Central memory CD4-positive, alpha-beta T cell (primary cell): ENCODE measurements around the gene PLEKHA8.

Experiments used
- DNase-seq: peaks from one replicate; pipeline ENCODE4 v3.0.0; 2022
- total RNA-seq, 3 experiments: gene quantifications; one replicate each; lab custom pipeline; 2026; lab: John Stamatoyannopoulos, UW

Gene PLEKHA8, protein sequence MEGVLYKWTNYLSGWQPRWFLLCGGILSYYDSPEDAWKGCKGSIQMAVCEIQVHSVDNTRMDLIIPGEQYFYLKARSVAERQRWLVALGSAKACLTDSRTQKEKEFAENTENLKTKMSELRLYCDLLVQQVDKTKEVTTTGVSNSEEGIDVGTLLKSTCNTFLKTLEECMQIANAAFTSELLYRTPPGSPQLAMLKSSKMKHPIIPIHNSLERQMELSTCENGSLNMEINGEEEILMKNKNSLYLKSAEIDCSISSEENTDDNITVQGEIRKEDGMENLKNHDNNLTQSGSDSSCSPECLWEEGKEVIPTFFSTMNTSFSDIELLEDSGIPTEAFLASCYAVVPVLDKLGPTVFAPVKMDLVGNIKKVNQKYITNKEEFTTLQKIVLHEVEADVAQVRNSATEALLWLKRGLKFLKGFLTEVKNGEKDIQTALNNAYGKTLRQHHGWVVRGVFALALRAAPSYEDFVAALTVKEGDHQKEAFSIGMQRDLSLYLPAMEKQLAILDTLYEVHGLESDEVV
- total RNA-seq: 16.2 to 34.1 (median 18.9) reads per million in 3 experiments

DNA sequence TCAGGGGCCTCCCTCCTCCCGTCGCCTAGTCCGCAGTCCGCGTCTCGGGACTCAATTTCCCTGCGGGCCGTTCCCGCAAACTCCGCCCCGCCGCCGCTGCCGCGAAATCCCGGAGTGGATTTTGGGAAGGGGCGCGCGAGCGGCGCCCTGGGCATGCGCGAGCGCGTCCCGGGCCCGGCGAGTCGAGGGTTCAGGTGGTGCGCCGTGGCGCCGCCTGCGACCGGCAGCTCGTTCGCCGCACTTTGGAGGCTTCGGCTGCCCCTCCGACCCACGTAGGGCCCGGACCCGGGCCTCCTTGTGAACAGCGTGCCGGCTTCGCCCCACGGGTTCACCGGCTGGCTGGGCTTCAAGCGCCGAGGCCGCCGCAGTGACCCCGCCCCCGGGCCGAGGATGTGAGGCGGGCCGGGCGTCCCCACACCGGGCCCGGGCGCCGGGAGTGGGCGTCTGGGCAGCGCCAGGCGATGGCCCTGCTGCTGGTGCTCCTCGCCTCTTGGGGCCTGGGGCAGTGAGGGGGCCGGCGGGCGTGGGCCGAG lies at the start of gene PLEKHA8:
PLEKHA8 (plus strand) TSS at position 197 of the 533 bp plus-strand sequence. CDS start 351 bp downstream, outside the sequence.
- peak; percentile 84 for DNase-seq

DNA sequence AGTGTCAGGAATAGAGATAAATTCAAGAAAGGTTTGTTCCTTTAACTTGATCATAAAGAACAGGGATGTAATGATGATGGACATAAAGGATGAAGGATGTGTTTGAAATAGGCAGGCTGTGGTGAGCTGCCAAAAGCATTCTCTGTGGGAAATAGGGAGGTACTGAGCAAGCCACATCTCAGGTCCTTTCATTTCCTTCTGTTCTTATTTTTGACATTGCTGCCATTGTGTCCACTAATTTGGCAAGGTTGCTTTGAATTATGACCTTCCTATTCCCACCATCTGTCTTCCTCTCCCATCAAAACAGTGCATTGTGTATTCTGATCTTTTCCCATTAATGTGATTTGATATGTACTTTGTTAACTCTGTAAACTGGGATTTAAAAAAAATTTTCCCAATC lies 48.1 kb upstream of the PLEKHA8 start:
- DNase-seq: no peak

DNA sequence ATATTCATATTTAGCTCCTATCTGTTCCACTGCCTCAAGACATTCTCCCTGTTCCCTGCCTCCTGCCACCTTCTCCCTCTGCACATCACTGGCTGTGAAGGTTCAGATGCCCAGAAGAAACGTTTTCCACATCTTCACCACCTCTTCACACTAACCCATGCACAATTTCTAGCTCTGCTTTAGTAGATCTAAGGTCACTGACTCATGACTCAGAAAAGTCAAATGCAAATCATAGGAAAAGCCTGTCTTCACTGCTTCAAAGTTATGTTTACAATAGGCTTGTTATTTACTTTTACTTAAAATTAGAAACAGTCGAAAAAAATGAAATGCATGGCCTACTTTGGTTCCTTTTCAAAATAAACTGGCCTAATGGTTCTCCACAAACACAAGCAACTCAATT lies 41.1 kb upstream of the PLEKHA8 start:
- no peak for DNase-seq

DNA sequence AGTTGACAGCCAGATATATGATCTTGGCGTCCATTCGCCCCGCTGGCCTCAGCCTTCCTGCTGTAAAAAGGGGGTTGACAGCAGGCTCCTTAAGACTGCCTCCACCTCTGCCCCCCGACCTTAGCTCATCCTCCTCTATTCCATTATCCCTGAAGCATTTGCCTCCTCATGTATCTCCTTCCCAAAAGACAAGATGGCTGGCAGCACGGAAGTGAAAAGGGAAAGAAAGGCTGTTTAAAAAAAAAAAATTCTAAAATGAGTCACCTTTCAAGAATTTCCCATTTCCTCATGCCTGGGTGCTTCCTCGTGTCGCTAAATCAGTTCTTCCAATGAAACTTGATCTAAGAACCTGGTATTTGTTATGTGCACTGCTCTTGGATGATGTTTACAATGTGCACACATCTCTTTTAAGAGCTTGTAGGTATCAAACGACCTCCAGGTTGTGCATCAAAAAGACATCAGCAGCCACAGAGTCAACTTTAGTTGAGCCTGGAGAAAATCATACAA lies 40.3 kb upstream of the PLEKHA8 start:
- DNase-seq: no peak

DNA sequence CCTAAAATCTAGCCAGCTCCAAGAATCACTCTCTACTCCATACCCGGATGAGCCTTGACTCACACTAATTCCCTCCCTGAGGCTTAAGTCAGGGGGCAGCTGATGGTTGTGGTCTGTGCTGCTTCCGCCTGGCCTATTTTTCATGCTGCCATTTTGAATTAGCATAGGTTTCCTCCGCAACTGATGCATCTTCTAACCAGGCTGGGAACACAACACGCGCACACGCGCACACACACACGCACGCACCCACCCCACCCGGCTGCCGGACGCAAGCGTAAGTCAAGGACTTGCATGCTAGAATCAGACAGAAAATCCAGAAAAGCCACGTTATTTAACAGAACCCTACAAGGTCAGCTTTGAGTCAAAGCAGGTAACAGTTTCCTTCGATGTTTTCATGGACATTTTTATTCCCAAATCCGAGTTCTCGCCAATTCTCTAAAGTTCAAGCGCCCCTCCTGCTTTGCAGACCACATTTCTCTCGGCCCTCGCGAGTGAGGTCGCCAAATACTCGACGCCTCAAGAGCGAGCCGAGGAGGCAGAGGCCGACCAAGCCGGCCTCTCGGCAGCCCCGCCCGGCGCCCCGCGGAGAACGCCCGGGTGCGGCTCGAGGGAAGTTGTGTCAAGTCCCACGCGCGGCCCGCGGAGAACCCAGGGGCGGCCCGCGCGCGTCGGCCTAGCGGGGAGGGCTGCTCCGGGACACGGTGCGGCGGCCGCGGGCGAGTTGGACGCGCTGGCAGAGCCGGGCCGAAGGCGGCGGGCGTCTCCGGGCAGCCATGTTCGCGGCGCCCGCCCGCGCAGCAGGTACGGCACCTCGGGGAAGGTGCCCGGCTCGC lies 39.6 kb upstream of the PLEKHA8 start:
- no peak for DNase-seq

DNA sequence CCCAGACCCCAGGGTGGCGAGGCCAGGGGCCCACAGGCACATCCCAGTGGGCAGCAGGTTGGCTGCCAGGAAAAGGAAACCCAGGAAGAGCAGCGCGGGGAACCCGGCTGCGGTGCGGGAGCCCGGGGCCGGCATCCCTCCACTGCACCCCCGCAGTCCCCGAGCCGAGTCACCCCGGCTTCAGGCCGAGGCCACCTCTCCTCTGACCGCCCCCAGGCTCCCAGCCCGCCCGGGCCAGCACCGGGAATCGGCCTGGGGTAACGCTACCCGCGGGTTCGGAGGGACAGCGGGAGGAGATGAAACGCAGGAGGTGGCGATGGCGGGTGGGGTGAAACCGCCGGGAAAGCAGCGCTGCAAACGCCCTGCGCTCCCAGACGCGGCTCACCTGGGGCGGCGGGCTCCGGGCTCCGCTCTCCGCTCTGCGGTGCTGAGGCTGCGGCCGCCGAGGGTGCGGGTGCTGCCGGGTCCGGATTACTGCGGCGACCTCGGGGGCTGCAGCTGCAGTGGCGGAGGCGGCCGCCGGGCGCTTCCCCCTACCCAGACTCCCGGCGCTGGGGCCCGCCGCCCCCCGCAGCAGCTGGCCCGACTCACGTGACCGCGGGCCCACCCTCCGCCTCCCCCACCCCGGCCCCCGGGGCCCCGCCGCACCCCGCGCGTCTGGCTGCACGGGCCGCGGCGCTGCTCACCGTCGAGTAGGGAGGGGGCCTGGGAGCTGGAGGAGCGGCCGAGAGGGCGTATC lies 38.8 kb upstream of the PLEKHA8 start, which contains the start of gene SCRN1:
SCRN1 (minus strand) TSS at position 545 of the 739 bp plus-strand sequence. CDS start 20,734 bp downstream, outside the sequence.
- DNase-seq: no peak

DNA sequence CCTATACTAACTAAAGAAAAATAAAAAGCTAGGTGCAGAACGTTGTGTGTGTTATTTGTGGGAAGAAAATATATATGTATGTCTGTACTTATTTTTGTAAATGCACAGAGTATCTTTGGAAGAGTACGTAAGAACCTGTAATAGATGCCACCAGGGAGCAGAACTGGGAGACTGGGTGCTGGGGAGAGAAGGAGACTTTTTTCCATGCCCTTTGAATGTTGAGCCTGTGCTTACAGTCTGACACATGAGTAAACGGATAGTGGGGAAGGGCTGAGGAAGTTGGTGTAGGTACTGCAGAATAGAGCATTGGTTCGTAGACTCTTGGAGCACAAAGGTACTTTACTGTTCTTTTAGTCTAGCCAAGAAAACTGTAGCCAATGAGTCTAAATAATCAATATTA lies 37.3 kb upstream of the PLEKHA8 start:
- DNase-seq: no peak

DNA sequence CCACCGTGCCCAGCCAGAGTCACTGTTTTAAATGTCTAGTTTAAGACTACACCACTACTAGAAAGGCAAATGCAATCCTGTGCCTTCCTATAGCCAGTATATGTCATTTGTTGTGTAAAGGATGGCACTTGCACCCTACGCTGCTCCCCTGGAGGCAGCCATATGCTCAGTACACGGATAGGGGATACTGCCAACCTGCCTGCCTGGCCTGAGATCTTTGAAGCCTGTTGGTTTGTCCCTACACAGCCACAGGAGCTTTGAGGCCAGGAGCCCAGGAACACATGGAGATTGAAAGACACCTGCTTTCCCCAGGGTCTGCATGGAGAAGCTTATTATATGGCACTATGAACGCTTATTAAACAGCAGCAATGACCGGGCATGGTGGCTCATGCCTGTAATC lies 36.3 kb upstream of the PLEKHA8 start:
- DNase-seq: no peak

DNA sequence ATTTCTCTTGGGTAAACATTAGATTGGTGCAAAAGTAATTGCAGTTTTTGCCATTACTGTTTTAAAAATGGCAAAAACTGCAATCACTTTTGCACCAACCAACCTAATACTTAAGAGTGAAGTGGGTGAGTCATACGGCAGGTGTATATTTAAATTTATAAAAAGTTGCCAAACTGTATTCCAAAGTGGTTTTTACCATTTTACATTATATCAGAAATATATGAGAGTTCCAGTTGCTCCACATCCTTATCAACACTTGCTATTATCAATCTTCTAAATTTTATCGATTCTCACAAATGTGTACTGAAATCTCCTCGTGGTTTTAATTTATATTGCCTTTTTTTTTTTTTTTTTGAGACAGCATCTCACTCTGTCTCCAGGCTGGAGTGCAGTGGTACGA lies 35.1 kb upstream of the PLEKHA8 start:
- no peak for DNase-seq

DNA sequence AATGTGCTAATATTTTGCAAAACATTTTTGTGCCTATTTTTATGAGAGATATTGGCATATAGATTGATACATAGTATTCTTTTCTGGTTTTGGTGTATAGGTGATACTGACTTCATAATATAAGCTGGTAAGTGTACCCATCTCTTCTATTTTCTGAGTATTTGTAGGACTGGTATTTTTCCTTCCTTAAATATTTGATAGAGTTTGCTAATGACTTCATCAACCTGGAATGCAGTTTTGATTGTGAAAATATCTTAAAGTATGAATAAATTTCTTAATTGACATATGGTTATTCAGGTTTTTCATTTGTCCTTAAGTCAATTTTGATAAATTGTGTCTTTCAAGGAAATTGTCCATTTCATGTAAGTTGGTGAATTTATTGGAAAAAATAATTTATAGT lies 32.6 kb upstream of the PLEKHA8 start:
- DNase-seq: no peak

DNA sequence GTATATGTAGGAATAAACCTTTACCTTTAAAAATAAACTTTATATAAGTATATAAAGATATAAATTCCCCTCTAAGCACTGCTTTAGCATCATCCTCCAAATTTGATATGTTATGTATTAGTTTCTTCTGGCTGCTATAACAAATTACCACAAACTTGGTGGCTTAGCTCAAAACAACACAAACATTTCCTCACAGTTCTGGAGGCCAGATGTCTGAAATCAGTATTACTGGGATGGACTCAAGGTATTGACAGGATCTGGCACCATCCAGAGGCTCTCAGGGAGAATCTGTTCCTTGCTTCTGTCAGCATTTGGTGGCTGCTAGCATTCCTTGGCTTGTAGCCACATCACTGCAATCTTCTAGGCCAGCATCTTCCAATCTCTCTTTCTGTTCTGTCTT lies 31.9 kb upstream of the PLEKHA8 start:
- DNase-seq: no peak

DNA sequence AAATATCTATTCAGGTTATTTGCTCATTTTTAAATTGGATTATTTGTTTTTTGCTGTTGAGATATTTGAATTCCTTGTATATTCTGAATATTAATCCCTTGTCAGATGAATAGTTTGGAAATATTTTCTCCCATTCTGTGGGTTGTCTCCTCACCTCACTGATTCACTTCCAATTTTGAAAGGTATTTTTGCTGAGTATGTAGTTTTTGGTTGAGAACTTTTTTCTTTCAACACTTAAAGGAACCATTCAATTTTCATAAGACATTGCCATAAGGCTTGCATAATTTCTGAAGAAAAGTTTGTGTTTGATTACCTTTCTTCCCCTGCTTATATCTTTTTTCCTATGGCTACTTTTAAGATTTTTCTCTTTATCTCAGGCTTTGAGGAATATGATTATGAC lies 29.7 kb upstream of the PLEKHA8 start:
- no peak for DNase-seq

DNA sequence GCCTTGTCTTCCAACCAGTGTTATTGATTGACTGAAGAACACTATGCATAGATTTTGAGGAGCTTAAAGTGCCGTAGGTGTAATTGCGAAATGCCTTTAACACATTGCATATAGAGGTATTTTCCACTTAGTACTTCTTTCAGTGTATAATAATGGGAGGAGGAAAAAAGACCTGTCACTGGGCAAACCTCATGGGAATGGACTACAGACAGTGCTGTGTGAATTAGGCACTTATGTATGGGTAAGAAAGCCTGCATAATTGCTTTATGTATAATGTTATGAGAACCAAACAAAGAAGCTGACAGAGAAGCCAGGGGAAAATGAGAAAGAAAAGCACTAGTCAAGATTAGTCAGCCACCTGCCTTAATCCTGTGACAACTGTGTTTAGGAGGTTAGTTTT lies 26.2 kb upstream of the PLEKHA8 start:
- no peak for DNase-seq

DNA sequence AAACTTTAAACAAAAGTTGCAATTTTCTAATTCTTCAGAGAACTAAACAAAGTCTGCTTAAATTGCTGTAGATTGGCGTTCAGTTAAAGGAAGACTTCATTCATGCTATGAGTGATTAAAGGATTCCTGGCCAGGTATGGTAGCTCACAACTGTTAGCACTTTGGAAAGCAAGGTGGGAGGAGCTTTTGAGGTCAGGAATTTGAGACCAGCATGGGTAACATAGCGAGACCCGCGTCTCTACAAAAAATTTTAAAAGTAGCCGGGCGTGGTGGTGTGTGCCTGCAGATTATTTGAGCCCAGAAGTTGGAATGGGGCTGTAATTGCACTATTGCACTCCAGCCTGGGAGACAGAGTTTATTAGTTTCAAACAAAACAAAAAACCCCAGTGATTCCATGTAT lies 25.1 kb upstream of the PLEKHA8 start:
- DNase-seq: no peak

DNA sequence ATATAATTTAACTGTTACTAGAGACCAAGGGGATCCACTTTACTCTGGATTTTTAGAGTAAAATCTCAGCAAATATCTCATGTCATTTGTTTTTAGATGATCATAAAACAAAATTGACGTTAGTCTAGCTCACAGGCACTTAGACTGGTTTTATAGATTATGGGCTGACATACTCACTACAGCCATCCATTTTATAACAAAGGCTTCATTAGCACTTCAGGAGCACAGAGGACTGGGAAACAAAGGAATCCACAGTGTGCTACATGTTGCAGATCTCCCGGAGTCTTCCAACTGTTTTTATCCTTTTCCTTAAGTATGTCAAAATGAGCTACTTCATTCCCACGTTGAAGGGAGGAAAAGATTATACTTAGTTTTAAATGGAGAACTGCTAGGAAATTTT lies 22.7 kb upstream of the PLEKHA8 start:
- no peak for DNase-seq

DNA sequence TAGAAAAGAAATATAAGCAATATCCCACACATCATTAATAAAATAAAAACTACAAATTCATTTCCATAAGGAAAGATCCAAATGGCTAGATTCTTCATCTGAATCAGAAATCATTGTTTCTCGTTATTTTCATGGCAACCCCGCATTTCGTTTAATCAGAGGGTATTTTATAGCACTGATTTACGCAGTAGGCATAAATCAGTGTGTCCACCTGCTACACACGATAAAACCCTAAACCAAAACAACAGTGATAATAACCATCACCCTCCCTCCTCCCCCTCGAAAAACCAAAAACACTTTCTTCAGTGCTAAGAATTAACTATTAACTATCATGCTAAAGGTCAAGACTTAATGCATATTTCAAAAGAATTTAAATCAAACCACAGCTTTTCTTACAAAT lies 18.2 kb upstream of the PLEKHA8 start:
- no peak for DNase-seq

DNA sequence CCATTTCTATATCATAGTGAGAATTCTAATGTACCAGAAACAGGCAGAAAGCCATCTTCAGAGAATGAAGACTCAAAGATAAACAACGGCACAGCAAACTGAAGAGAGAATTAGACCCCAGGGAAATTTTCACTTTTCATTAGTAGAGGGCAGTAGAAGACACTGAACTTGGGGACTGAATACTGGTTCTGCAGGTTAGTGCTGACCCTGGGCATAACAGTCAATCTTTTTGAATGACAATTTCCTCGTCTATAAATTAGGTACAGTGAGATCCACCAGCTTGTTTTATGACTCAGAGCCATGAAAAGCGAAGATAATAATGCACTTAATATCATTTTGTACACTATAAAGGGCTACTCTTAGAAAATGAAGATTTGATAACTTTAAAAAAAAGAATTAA lies 15.5 kb upstream of the PLEKHA8 start:
- DNase-seq: no peak

DNA sequence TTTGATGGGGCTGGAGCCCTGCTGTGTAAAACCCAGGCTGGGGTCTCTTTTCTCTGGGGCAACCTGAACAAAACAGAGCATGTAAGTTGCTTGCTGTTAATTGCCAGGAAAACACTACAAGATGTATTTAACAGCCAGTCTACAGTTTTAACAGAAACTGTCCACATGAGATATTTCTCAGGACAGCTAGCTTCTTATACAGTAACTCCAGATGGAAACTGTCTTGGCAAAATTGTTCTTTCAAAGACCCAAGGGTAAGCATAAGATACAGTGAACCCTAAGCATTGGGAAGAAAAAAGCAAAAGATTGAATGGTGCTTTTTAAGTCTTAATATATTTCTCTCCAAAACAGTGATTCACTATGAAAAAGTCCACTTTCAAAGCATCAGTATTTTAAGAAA lies 9.8 kb upstream of the PLEKHA8 start:
- DNase-seq: no peak

DNA sequence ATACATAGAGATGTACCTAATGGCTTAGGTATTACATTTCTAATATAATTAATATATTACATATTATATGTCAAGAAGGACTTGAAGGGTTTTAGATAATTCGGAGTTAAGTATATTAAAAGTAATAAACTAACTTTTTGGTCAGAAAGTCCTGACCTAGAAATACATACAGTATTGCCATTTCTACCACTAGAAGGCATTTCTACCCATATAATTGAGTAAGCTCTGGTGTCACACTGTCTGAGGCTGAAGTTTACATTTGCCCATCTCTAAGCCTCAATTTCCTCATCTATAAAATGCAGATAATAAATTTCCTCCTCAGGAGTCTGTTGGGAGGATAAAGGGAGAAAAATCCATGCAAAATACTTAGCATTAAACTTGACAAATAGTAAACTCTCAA lies 8.8 kb upstream of the PLEKHA8 start:
- DNase-seq: no peak

DNA sequence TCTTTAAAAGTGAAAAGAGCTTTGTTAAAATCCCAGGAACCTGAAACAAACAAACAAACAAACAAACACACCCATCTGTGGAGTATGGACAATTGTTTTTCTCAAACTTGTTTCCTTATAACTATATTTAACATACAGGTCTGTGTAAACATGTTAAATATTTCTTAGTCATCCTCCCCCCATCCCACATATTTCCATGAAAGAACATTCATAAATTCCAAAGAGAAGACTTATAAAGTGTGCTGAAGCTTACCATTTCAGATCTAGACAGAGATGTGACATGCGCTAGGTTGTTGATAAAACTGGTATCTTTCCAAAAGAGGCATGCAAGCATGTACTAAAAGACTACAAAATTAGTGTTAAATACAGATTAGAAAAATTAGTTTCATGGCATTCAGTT lies 8.3 kb upstream of the PLEKHA8 start:
- DNase-seq: no peak

DNA sequence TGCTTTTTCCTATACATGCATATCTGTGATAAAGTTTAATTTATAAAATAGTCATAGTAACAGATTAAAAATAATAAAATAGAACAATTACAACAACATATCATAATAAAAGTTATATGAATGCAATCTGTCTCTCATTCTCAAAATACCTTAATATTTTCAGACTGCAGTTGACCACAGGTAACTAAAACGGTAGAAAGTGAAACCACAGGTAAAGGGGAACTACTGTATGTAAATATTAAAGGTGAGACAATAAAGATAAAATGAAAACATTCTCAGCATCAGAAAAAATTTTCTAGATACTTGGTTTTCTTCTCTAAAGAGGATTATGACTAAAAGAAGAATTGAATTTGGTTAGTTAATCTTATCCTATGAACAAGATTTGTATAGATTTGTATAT lies 7.7 kb upstream of the PLEKHA8 start:
- DNase-seq: no peak

DNA sequence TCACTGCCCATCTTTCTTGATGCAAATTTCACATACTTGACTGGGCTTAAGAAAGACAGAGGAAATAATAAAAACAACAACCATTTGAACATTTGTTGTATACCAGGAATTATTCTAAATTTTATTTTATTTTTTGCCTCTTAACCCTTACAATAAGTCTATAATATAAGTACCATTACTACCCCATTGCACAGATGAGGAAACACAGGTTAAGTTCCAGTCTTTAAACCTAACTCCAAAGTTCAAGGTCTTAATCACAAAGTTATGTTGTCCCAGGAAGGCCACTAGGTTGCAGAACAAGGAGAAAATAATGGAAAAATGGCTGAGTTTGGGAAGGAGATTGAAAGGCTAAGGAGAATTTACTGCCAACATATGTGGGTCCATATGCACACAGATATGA lies 5.2 kb upstream of the PLEKHA8 start:
- no peak for DNase-seq
